ENCODE measurements around the gene SLC9A9.

The SLC9A9 gene

DNA sequence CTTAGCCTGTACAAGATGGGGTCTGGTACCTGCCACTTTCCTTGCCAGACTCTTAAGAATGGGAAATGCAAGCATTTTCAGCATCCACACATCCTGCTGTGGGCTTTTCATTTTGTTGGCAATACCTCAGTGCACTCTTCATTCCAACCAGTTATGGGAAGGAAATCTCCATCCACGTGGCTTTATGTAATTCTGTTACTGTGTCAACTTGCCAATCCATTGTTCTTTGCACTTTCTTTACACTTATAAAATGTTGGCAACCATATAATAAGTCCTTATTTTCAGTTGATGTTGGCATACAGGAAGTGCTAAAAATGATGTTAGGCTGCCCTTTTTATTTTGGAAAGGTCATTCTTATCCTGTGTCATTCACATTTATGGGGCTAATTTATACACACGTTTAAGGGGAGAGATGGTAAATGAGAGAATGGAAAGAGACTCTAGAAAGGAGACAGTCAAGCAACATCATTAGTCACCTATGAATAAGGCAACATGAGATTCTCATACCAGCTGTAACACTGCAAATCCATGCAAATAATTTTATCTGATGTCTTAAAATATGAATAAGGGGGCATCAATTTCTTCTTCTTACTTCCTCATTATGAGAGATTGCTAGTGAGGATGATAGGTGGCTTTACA lies 490.0 kb downstream of the SLC9A9 start:
- peak; percentile 2 for DNase-seq (ENCODE audit: low read depth)
- H3K4me3 ChIP-seq (ENCODE audit: low read length), result no peak overlapping the region
- no peak for TF ChIP-seq CTCF (IDR thresholded peaks at IDR 0.05; ENCODE audit: insufficient read depth, low read depth, low read length, missing control alignments)

DNA sequence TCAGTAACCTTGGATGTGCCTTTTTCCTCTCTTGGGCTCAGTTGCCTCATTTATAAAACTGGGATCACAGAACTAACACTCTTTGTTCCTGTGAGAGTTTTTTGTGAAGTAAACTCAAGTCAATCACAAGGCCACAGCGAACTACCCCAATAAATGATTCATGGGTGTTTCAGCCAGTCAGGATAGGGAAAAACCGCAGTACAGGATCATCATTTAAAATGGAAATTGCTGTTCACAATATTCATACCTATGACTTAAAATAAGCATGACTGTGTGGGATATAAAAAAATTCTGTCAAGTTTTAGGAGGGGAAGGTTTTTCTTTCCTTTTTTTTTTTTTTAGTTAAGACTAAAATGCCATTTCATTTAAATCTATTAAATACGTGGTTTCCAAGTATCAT lies 490.6 kb downstream of the SLC9A9 start:
- no peak for DNase-seq (ENCODE audit: low read depth)
- H3K4me3 ChIP-seq (ENCODE audit: low read length), result no peak overlapping the region
- no peak for TF ChIP-seq CTCF (IDR thresholded peaks at IDR 0.05; ENCODE audit: insufficient read depth, low read depth, low read length, missing control alignments)

DNA sequence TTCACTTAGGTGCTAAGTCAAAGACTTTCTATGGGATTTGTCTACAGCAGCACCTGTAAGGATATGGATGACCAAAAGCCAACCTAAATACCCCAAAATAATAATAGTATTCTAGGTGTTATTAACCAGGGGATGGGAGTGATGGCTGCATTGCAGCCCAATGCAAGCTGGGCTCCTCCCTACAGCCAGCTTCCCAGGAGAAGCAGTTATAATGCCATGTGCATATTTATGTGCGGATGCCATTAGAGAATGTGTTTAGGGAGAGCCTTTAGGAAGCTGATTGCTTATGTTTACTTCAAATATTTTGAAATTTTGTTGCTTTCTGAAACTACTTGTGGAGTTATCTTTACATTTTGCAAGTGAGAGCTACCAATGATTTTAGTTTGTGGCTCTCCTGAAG lies 491.4 kb downstream of the SLC9A9 start:
- H3K4me3 ChIP-seq (ENCODE audit: low read length), result no peak overlapping the region
- no peak for TF ChIP-seq CTCF (IDR thresholded peaks at IDR 0.05; ENCODE audit: insufficient read depth, low read depth, low read length, missing control alignments)
- no peak for DNase-seq (ENCODE audit: low read depth)

GRCh38 chr3:143354342-143354741 lies 493.9 kb downstream of the SLC9A9 start:
- no peak overlapping the region for H3K4me3 ChIP-seq (ENCODE audit: low read length)
- no peak for TF ChIP-seq CTCF (IDR thresholded peaks at IDR 0.05; ENCODE audit: insufficient read depth, low read depth, low read length, missing control alignments)
- DNase-seq (ENCODE audit: low read depth), result no peak

GRCh38 chr3:143352850-143353550 lies 495.3 kb downstream of the SLC9A9 start:
- no peak for DNase-seq (ENCODE audit: low read depth)

GRCh38 chr3:143351895-143352608 lies 496.2 kb downstream of the SLC9A9 start:
- DNase-seq (ENCODE audit: low read depth), result no peak
- TF ChIP-seq CTCF (IDR thresholded peaks at IDR 0.05; ENCODE audit: insufficient read depth, low read depth, low read length, missing control alignments), result no peak
- no peak overlapping the region for H3K4me3 ChIP-seq (ENCODE audit: low read length)

More at GRCh38 chr3:143352850-143353550, 495.3 kb downstream of the SLC9A9 start:
- no peak overlapping the region for H3K4me3 ChIP-seq (ENCODE audit: low read length)
- TF ChIP-seq CTCF (IDR thresholded peaks at IDR 0.05; ENCODE audit: insufficient read depth, low read depth, low read length, missing control alignments), result no peak

Measured in epithelial cell of esophagus (primary cell).